G401 (cell line): ENCODE data around the gene CDK5. TPM values are rescaled to one million over a fixed set of nuclear protein-coding genes. Genes with fewer than 3 reads are reported as not detected.
"Not testable (repeated sequence)": the region's sequence is repeated elsewhere in the genome, so short reads cannot be mapped to it uniquely, and the experiment has no call there.

Experiments used
- DNase-seq: peaks from one replicate; pipeline ENCODE4 v3.0.0-alpha.2; 2015; ENCODE audit warnings: low spot score
- in situ Hi-C: cut with HindIII; loops from 2 replicates; pipeline ENCODE4 v1.10.0; 2016; ENCODE audit warnings: low sequenced_read_pairs, mixed read lengths
- total RNA-seq: library from RNA; depleted of rRNA; stranded (reverse); fragments of >200 nt; shearing (Covaris generic); gene quantifications from 2 replicates; pipeline ENCODE4 v1.2.3, GENCODE V29; 2014

CDK5 gene
- total RNA-seq, 1 experiment from 2014 or later = 25.3 TPM

DNA sequence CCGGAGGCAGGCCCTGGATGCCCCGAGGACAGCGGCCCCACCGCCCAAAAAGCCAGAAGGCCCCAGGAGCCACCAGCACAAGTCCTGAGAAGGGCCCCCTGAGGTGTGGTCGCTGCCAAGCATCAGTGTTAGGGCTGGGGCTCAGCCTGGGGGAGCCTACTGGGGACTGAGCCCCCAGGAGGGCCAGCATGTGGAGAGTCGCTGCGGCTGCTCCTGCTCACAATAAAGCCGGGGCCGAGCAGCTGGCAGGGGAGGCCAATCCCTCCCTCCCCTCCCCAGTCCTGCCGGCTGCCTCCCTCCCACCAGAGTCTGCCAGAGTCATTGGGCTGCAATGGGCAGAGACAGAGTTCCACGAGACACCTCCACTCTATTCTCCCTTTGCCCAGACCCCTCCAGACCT is 12.4 kb downstream of the CDK5 start:
- in situ Hi-C loops = no loop called here
- no peak for DNase-seq

- in situ Hi-C loops = no loop called here
- no peak for DNase-seq
Measured at GRCh38 chr7:151043959-151044358, 13.7 kb downstream of the CDK5 start.

DNA sequence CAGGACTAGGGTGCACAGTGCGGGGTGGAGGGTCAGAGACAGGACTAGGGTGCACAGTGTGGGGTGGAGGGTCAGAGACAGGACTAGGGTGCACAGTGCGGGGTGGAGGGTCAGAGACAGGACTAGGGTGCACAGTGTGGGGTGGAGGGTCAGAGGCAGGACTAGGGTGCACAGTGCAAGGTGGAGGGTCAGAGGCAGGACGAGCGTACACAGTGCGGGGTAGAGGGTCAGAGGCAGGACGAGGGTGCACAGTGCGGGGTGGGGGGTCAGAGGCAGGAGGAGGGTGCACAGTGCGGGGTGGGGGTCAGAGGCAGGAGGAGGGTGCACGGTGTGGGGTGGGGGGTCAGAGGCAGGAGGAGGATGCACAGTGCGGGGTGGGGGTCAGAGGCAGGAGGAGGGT is 14.2 kb downstream of the CDK5 start:
- in situ Hi-C loops = not testable (repeated sequence)

GRCh38 chr7:151040616-151041375 is 16.9 kb downstream of the CDK5 start:
- in situ Hi-C loops = no loop called here
- no peak for DNase-seq

More for the DNA sequence above, 14.2 kb downstream of the CDK5 start:
- DNase-seq = not testable (repeated sequence)

GRCh38 chr7:151039850-151040548 is 17.7 kb downstream of the CDK5 start:
- in situ Hi-C loops = no loop called here
- DNase-seq = no peak

DNA sequence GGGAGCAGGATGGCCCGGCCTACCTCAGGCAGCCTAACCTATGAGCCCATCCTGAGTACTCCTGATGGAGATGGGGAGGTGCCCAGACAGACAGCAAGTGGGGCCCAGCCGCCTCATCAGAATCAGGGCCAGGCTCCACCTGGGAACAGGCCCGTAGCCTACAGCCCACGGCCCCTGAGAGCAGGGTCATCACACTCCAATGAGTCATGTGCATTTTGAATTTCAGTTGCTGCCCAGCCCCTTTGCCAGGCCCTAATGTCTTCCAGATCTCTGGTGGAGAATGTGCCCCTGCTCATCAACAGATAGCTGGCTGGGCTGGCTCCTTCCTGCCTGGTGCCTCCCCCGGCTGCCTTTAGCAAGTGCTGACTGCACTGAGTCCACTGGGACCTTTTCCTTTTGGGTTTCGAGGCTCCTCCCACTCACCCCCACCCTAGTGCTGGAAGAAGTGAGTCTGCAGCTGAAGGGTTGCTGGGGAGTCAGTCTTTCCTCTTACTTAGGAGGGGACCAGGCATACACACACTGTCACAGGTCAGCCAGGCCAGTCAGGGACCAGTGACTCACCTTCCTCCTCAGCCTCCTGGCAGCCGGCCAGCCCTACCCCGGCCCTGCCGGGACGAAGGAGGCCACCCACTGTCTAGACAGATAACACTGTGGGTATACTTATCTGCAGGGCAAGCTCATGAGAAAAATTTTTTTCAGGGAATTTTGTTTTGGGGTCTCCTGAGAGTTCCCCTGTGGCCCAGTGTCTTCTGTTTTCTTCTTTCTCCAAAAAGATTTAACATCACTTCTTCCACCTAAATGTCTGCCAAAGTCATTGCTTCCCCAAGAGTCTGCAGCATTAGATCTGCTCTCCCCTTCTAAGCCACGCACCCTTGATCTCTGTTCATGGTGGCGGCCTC is 18.5 kb downstream of the CDK5 start:
- in situ Hi-C loops = no loop called here
- no peak for DNase-seq

- DNase-seq = no peak
- in situ Hi-C loops = no loop called here
Measured at GRCh38 chr7:151035902-151036301, 21.8 kb downstream of the CDK5 start.

DNA sequence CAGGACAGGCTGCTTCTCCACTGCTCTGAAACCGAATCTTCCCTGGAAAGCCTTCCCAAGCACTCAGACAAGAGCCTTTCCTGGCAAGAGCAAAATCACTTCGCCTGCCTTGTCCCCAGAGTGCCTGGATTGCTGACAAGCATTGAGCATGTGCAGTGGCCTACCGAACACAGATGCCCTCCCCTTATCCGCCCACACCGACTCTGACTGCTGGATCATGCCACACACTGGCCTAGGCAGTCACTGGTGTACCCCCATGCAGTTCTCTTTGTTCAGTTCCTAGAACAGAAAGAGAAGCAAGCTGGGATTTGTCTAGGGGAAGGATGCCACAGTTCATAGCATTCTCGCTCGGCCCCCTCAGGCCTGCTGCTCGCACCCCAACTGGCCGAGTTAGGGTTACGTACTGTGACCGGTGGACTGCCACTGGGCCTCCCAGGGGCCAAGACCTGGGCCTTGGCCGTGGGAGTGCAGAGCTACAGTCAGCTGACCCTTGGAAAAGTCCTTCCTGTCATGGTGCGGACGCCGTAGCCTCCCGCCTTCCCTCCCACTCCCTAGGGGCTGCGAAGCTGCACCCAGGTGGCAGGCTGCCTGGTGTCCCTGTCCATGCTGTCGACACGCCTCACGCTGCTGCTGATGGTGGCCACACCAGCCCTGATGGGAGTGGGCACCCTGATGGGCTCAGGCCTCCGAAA is 22.5 kb downstream of the CDK5 start:
- in situ Hi-C loops = no loop called here
- no peak for DNase-seq

DNA sequence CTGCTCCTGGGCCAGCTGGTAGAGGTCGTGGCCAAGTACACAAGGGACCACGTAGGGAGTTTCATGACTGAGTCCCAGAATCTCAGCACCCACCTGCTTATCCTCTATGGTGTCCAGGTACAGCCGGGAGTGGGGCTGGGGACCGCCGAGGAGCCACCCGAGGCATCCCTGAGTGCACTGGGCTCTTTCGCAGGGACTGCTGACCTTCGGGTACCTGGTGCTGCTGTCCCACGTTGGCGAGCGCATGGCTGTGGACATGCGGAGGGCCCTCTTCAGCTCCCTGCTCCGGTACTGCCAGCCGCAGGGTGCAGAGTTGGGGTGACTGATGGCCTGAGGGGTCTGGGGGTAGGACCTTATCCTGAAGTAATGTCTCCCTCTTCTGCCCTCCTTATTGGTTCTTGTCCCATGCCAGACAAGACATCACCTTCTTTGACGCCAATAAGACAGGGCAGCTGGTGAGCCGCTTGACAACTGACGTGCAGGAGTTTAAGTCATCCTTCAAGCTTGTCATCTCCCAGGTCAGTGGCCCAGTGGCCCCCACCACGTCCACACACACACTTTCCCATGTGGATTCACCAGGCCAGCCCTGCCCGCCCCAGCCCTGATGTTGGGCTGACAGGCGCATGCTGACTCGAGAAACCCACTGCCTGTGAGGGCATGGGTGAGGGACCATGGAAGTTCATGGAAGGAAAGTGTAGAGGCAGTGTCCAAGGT is 23.2 kb downstream of the CDK5 start:
- DNase-seq = no peak
- in situ Hi-C loops = loop anchor here (5.0 kb wide), 1 partner anchor 133 kb away; the partner anchor contains the start of gene GBX1

DNA sequence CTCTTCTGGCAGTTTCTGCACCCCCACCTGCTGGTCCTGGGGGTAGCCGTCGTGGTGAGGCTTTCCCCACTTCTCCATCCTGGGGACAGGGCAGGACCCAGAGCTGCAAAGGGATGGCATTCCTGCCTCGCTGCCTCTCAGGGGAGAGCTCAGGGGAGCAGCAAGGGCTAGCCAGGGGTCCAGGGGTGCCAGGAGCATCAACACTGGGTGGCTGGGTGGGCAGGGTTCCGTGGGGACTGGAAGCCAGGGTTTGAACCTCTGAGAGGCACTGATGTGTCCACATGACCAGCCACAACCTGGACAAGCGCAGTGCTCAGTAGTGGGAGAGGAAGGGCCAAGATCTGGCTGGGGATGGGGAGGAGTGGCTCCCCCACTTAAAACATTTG is 23.8 kb downstream of the CDK5 start:
- DNase-seq = no peak
- in situ Hi-C loops = loop anchor here (5.0 kb wide), 1 partner anchor 133 kb away; the partner anchor contains the start of gene GBX1

DNA sequence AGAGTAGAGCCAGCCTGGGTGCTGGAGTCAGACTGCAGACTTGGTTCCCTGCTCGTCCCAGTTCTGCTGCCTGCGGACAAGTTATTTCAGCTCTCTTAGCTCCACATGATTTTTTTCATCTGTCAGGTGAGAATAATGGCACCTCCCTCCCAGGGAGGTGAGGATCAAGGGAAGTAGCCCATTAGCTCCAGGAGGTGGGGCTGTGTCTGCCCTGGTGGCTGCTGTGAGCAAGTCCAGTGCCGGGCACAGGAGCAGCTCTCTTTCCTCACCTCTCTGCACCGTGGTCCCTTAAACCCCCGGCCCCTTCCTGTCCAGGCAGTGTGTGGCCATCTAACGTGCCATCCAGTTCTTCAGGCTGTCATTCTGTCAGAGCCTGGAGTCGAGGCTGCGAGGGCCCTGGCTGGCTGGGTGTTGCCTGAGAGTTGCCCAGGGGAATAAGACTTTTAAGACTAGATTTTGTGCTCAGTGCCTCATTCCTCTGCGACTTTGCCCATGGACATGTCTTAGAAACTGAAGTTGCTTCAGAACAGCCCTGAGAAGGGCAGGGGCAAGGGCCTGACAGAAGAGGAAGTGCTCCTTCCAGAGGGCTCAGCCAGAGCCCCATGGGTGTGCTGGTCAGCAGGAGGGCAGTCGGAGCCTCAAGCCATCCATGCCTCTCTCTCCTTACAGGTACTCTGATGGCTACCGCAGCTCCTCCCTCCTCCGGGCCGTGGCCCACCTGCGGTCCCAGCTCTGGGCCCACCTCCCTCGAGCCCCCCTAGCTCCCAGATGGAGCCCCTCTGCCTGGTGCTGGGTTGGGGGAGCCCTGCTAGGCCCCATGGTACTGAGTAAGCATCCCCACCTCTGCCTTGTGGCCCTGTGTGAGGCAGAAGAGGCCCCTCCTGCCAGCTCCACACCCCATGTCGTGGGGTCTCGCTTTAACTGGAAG is 24.5 kb downstream of the CDK5 start:
- no peak for DNase-seq
- in situ Hi-C loops = loop anchor here (5.0 kb wide), 1 partner anchor 134 kb away; the partner anchor contains the start of gene GBX1

DNA sequence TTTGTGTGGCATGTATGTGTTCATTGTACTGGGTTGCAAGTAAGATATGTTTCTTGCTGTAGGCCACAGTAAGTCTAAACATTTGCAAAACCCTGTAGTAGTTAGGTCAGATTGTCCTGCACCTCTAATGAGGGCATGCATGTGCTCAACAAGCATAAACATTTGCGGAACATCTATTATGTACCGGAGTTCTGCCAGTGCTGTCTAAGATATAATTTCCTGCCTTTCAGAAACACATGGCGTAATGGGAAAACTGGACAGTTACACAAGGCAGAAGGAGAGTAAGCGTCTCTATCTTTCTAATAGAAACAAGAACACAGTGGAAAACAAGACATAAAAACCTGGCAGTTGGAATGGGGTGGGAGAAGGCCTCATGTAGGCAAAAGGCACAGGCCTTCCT is 26.7 kb downstream of the CDK5 start:
- in situ Hi-C loops = loop anchor here (5.0 kb wide), 1 partner anchor 136 kb away; the partner anchor contains the start of gene GBX1
- no peak for DNase-seq

DNA sequence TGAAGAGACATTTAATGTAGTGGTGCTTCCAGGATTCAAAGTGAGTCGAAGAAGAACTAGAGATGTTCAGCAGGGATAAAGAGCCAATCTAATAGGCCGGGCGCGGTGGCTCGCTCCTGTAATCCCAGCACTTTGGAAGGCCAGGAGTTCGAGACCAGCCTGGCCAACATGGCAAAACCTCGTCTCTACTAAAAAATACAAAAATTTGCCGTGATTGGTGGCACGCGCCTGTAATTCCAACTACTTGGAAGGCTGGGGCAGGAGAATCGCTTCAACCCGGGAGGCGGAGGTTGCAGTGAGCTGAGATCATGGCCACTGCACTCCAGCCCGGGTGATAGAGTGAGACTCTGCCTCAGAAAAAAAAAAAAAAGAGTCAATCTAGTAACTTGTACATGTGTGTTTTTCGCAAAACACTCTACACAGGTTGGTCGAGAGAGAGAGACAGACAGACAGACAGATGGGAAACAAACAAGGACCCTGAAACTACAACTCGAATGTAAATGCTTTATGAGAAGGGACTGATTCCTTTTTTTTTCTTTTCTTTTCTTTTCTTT is 28.7 kb downstream of the CDK5 start:
- DNase-seq = no peak
- in situ Hi-C loops = no loop called here

DNA sequence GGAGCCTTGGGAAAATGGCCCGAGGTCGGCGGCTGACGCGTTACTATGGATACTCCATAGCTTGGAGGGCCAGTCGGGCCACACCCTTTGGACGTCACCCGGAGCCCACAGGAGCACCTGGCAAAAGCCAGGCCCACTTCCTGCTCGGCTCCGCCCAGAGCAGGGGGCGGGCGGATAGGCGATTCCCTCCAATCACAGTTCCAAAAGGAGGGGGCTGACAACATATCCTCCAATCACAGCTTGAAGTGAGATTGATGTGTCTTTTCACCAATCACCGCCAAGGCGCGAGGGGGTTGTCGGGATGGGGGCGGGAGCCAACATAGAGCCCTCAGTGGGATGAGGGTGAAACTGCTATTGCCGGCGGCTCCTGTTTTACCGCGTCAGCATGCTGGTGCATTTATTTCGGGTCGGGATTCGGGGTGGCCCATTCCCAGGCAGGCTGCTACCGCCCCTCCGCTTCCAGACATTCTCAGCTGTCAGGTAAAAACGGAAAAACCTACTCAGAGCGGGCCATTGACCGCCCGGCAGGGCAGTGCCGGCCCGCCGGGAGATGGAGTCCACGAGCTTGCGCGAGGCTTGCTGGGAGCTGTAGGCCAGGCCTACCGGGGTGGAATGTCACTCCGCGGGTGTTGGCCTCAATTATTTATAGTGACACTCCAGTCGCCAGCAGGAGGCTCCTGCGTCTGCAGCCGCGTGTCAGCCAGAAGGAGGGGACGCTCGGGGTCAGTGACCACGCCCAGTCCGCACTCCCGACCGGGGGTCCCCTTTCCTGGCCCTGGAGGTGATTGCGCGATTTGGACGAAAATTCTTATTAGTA is 29.4 kb downstream of the CDK5 start, which contains the start of gene ABCB8:
Gene ABCB8 (plus strand): TSS at position 320 of the 817 bp plus-strand sequence. CDS start 66 bp downstream, at position 386.
- peak; percentile 99 for DNase-seq
- in situ Hi-C loops = no loop called here

DNA sequence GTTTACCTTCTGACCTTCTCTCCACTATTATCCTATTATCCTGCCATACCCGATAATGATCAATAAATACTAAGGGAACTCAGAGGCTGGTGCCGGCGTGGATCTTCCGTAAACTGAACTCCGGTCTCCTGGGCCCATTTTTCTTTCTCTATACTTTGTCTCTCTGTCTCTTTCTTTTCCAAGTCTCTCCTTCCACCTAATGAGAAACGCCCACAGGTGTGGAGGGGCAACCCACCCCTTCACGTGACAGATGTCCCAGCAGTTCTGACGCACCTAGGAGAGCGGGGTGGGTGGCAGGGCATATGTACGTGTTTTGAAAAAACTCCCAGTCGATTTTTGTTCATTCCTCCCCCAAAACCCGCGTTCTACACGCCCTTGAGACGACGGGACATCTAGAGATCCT is 30.0 kb downstream of the CDK5 start:
- in situ Hi-C loops = not testable (repeated sequence)

More for the DNA sequence above, 30.0 kb downstream of the CDK5 start:
- DNase-seq = not testable (repeated sequence)
